Ishikawa (cell line): Measurements from ENCODE around the gene GRHL3.

Experiments used
- CEBPB ChIP-seq: IDR thresholded peaks from 2 replicates; pipeline ENCODE4 v1.6.1; 2012
- CREB1 ChIP-seq: IDR thresholded peaks from 2 replicates; pipeline ENCODE4 v1.6.1; 2012; ENCODE audit warnings: low read depth
- EGR1 ChIP-seq: IDR thresholded peaks from 2 replicates; pipeline ENCODE4 v1.6.1; 2012
- MAX ChIP-seq: IDR thresholded peaks from 2 replicates; pipeline ENCODE4 v1.6.1; 2012
- NFIC ChIP-seq: IDR thresholded peaks from 2 replicates; pipeline ENCODE4 v1.6.1; 2012
- RAD21 ChIP-seq: IDR thresholded peaks from 2 replicates; pipeline ENCODE4 v1.6.1; 2012; ENCODE audit warnings: low read depth
- REST ChIP-seq: IDR thresholded peaks from 2 replicates; pipeline ENCODE4 v1.6.1; 2012; ENCODE audit warnings: low read depth, mild to moderate bottlenecking
- TAF1 ChIP-seq: IDR thresholded peaks from 2 replicates; pipeline ENCODE4 v1.6.1; 2012; ENCODE audit warnings: low read depth, mild to moderate bottlenecking
- TEAD4 ChIP-seq: IDR thresholded peaks from 2 replicates; pipeline ENCODE4 v1.6.1; 2012
- YY1 ChIP-seq: IDR thresholded peaks from 2 replicates; pipeline ENCODE4 v1.6.1; 2012; ENCODE audit warnings: low read depth
- ZBTB7A ChIP-seq: IDR thresholded peaks from 2 replicates; pipeline ENCODE4 v1.6.1; 2012; ENCODE audit warnings: low read depth

GRCh38 chr1:24349891-24350290 lies 30.7 kb downstream of the GRHL3 start:
- no peak for TF ChIP-seq MAX
- no peak for TF ChIP-seq TAF1
- TF ChIP-seq TEAD4: no peak
- TF ChIP-seq CEBPB: no peak
- TF ChIP-seq RAD21: no peak
- TF ChIP-seq REST: no peak
- TF ChIP-seq CREB1: no peak
- TF ChIP-seq EGR1: no peak
- no peak for TF ChIP-seq YY1
- TF ChIP-seq NFIC: no peak
- no peak for TF ChIP-seq ZBTB7A
